ENCODE measurements around the gene CENPT.

The CENPT gene

DNA sequence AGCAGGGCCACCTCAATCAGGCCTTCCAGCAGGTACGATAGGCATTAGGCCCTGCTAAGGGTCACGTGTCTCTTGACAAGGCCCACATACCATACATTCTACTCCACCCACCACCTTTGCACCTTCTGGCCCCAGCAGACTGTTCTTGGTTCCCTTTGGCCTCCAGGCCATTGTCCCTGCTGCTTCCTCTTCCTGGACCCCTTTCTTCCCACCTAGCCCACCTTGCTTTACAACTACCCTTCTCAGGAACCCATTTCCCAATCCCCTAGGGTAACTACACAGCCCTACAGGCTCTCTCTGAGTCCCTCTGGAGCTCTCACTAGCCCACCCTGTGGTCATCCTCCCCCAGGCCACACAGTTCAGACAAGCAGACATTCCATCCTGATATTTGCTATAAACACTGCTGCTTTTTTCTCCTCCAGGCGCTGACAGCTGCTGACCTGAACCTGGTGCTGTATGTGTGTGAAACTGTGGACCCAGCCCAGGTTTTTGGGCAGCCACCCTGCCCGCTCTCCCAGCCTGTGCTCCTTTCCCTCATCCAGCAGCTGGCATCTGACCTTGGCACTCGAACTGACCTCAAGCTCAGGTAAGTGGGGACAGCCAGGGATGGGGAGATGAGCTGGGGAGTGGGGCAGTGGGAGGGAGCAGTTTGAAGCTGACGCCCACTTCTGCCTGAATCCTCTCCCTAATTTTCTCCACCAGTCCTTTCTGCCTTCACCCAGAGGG lies 35.8 kb upstream of the CENPT start:
- no peak for DNase-seq
- Histone ChIP-seq H3K36me3 (ENCODE audit: control insufficient read depth in 4 of 4, insufficient read depth in 4 of 4, low read length in 3 of 4) (peaks cover 10 to 81% (median 67%) of the 10 kb centered on the region in 4 experiments), H3K27ac (ENCODE audit: insufficient read depth in 1 of 2, low read depth in 1 of 2, low read length in 2 of 2, poor library complexity in 1 of 2, severe bottlenecking in 2 of 2) (no peak overlapping the region), H3K4me1 (ENCODE audit: control extremely low read depth in 1 of 4, control insufficient read depth in 4 of 4, insufficient read depth in 4 of 4, low read length in 3 of 4) (no peaks in the 10 kb centered on the region), H3K9me3 (ENCODE audit: control extremely low read depth in 1 of 5, control insufficient read depth in 4 of 5, insufficient read depth in 2 of 5, low read depth in 1 of 5, low read length in 4 of 5) (no peaks in the 10 kb centered on the region), H3K4me3 (ENCODE audit: control insufficient read depth in 1 of 7, extremely low read depth in 1 of 7, insufficient read depth in 4 of 7, low read depth in 2 of 7, low read length in 6 of 7) (no peak overlapping the region), H3K27me3 (replicated peaks in 2 of 5; ENCODE audit: control insufficient read depth in 4 of 5, insufficient read depth in 5 of 5, low read length in 4 of 5) (no peaks in the 10 kb centered on the region)
- 92% methylated on average over 3 of the region's 6 CpGs for WGBS (ENCODE audit: insufficient coverage)
- CTCF ChIA-PET: interaction anchor here (0.7 to 20.3 kb wide), 28 partner anchors 7 to 347 kb away, joined by 3 to 359 read pairs (median 6); partner anchors contain the start of genes CTRL, PSMB10 and RANBP10
- POLR2A ChIA-PET: interaction anchor here (0.8 to 0.9 kb wide), 2 partner anchors 16 to 52 kb away, joined by 3 to 4 read pairs; no protein-coding TSS in a partner anchor

DNA sequence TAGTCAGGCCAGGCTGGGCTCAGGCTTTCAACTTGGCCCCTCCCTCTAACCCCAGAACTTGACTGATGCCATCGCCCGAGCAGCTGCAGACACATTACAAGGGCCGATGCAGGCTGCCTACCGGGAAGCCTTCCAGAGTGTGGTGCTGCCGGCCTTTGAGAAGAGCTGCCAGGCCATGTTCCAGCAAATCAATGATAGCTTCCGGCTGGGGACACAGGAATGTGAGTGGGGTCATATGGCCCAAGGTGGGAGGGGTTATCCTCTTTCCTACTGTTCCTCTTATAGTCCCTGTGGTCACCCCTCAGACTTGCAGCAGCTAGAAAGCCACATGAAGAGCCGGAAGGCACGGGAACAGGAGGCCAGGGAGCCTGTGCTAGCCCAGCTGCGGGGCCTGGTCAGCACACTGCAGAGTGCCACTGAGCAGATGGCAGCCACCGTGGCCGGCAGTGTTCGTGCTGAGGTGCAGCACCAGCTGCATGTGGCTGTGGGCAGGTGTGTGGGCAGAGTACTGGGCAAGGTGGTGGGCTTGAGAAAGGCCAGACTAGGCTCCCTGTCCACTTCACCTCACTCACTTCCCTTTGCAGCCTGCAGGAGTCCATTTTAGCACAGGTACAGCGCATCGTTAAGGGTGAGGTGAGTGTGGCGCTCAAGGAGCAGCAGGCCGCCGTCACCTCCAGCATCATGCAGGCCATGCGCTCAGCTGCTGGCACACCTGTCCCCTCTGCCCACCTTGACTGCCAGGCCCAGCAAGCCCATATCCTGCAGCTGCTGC lies 35.1 kb upstream of the CENPT start:
- no peak overlapping the region for H3K4me3 ChIP-seq (ENCODE audit: control insufficient read depth in 1 of 7, extremely low read depth in 1 of 7, insufficient read depth in 4 of 7, low read depth in 2 of 7, low read length in 6 of 7)
- POLR2A ChIA-PET: interaction anchor here (0.9 kb wide), 1 partner anchor 17 kb away, joined by 4 read pairs; no protein-coding TSS in a partner anchor
- H3K27me3 ChIP-seq (replicated peaks in 2 of 5; ENCODE audit: control insufficient read depth in 4 of 5, insufficient read depth in 5 of 5, low read length in 4 of 5): no peaks in the 10 kb centered on the region
- CTCF ChIA-PET: interaction anchor here (0.6 to 20.3 kb wide), 20 partner anchors 8 to 346 kb away, joined by 3 to 359 read pairs (median 4); partner anchors contain the start of genes CTRL, EDC4 and PSMB10
- H3K4me1 ChIP-seq (ENCODE audit: control extremely low read depth in 1 of 4, control insufficient read depth in 4 of 4, insufficient read depth in 4 of 4, low read length in 3 of 4): no peaks in the 10 kb centered on the region
- H3K9me3 ChIP-seq (ENCODE audit: control extremely low read depth in 1 of 5, control insufficient read depth in 4 of 5, insufficient read depth in 2 of 5, low read depth in 1 of 5, low read length in 4 of 5): no peaks in the 10 kb centered on the region
- WGBS (ENCODE audit: insufficient coverage): 95% methylated on average over 18 of the region's 18 CpGs
- peaks cover 12 to 89% (median 74%) of the 10 kb centered on the region in 4 experiments for H3K36me3 ChIP-seq (ENCODE audit: control insufficient read depth in 4 of 4, insufficient read depth in 4 of 4, low read length in 3 of 4)
- no peak for DNase-seq
- H3K27ac ChIP-seq (ENCODE audit: insufficient read depth in 1 of 2, low read depth in 1 of 2, low read length in 2 of 2, poor library complexity in 1 of 2, severe bottlenecking in 2 of 2): no peak overlapping the region

DNA sequence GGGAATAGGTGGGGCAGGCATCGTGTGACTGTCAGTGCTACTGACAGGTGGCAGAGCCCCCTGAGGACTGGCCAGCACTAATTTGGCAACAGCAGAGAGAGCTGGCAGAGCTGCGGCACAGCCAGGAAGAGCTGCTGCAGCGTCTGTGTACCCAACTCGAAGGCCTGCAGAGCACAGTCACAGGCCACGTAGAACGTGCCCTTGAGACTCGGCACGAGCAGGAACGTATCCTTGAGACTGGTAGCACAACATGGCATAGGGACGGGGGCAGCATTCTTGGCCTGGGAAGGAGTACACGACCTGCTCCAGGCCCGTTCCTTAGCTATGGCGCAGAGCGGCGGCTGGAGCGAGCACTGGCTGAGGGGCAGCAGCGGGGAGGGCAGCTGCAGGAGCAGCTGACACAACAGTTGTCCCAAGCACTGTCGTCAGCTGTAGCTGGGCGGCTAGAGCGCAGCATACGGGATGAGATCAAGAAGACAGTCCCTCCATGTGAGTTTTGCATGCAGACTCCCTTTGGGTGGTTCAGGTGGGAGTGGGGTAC lies 34.2 kb upstream of the CENPT start:
- no peak overlapping the region for H3K4me3 ChIP-seq (ENCODE audit: control insufficient read depth in 1 of 7, extremely low read depth in 1 of 7, insufficient read depth in 4 of 7, low read depth in 2 of 7, low read length in 6 of 7)
- ChIA-PET POLR2A (no interaction called here), CTCF (interaction anchor here (0.7 to 20.3 kb wide), 14 partner anchors 9 to 347 kb away, joined by 3 to 359 read pairs (median 4); partner anchors contain the start of genes CTRL, EDC4 and PSMB10)
- no peaks in the 10 kb centered on the region for H3K9me3 ChIP-seq (ENCODE audit: control extremely low read depth in 1 of 5, control insufficient read depth in 4 of 5, insufficient read depth in 2 of 5, low read depth in 1 of 5, low read length in 4 of 5)
- 98% methylated on average over 18 of the region's 21 CpGs for WGBS (ENCODE audit: insufficient coverage)
- H3K27me3 ChIP-seq (replicated peaks in 2 of 5; ENCODE audit: control insufficient read depth in 4 of 5, insufficient read depth in 5 of 5, low read length in 4 of 5): no peaks in the 10 kb centered on the region
- H3K27ac ChIP-seq (ENCODE audit: insufficient read depth in 1 of 2, low read depth in 1 of 2, low read length in 2 of 2, poor library complexity in 1 of 2, severe bottlenecking in 2 of 2): no peak overlapping the region
- peaks cover 17 to 94% (median 82%) of the 10 kb centered on the region in 4 experiments for H3K36me3 ChIP-seq (ENCODE audit: control insufficient read depth in 4 of 4, insufficient read depth in 4 of 4, low read length in 3 of 4)
- no peaks in the 10 kb centered on the region for H3K4me1 ChIP-seq (ENCODE audit: control extremely low read depth in 1 of 4, control insufficient read depth in 4 of 4, insufficient read depth in 4 of 4, low read length in 3 of 4)
- DNase-seq: no peak

DNA sequence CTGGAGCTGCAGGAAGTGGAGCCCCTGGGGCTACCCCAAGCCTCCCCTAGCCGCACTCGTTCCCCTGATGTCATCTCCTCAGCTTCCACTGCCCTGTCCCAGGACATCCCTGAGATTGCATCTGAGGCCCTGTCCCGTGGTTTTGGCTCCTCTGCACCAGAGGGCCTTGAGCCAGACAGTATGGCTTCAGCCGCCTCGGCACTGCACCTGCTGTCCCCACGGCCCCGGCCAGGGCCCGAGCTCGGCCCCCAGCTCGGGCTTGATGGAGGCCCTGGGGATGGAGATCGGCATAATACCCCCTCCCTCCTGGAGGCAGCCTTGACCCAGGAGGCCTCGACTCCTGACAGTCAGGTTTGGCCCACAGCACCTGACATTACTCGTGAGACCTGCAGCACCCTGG lies 33.1 kb upstream of the CENPT start:
- no peak for DNase-seq
- H3K4me3 ChIP-seq (ENCODE audit: control insufficient read depth in 1 of 7, extremely low read depth in 1 of 7, insufficient read depth in 4 of 7, low read depth in 2 of 7, low read length in 6 of 7): no peak overlapping the region
- POLR2A ChIA-PET: no interaction called here
- peaks cover 0 to 3% (median 0%) of the 10 kb centered on the region in 4 experiments for H3K4me1 ChIP-seq (ENCODE audit: control extremely low read depth in 1 of 4, control insufficient read depth in 4 of 4, insufficient read depth in 4 of 4, low read length in 3 of 4)
- CTCF ChIA-PET: interaction anchor here (0.8 to 20.3 kb wide), 5 partner anchors 9 to 160 kb away, joined by 3 to 359 read pairs (median 5); partner anchors contain the start of genes CTRL and PSMB10
- no peaks in the 10 kb centered on the region for H3K27me3 ChIP-seq (replicated peaks in 2 of 5; ENCODE audit: control insufficient read depth in 4 of 5, insufficient read depth in 5 of 5, low read length in 4 of 5)
- 95% methylated on average over 13 of the region's 13 CpGs for WGBS (ENCODE audit: insufficient coverage)
- H3K27ac ChIP-seq (ENCODE audit: insufficient read depth in 1 of 2, low read depth in 1 of 2, low read length in 2 of 2, poor library complexity in 1 of 2, severe bottlenecking in 2 of 2): no peak overlapping the region
- no peaks in the 10 kb centered on the region for H3K9me3 ChIP-seq (ENCODE audit: control extremely low read depth in 1 of 5, control insufficient read depth in 4 of 5, insufficient read depth in 2 of 5, low read depth in 1 of 5, low read length in 4 of 5)
- H3K36me3 ChIP-seq (ENCODE audit: control insufficient read depth in 4 of 4, insufficient read depth in 4 of 4, low read length in 3 of 4): peaks cover 19 to 99% (median 86%) of the 10 kb centered on the region in 4 experiments

DNA sequence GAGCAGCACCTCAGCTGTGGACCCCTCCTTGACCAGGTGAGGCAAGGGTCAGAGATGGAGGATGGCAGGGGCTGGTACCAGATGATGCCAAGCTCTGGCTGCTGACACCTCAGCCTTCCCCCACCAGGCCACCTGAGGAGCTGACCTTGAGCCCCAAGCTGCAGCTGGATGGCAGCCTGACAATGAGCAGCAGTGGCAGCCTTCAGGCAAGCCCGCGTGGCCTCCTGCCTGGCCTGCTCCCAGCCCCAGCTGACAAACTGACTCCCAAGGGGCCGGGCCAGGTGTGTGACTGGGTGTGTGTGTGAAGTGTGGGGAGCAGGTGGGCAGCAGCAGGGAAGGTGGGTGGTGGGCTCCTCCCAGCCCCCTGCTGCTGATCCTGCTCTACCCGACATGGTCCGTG lies 32.4 kb upstream of the CENPT start:
- peaks cover 0 to 5% (median 0%) of the 10 kb centered on the region in 4 experiments for H3K4me1 ChIP-seq (ENCODE audit: control extremely low read depth in 1 of 4, control insufficient read depth in 4 of 4, insufficient read depth in 4 of 4, low read length in 3 of 4)
- ChIA-PET CTCF (interaction anchor here (0.7 to 20.3 kb wide), 5 partner anchors 8 to 212 kb away, joined by 3 to 359 read pairs (median 3); partner anchors contain the start of genes CTRL and PSMB10), POLR2A (no interaction called here)
- H3K27me3 ChIP-seq (replicated peaks in 2 of 5; ENCODE audit: control insufficient read depth in 4 of 5, insufficient read depth in 5 of 5, low read length in 4 of 5): no peaks in the 10 kb centered on the region
- no peaks in the 10 kb centered on the region for H3K9me3 ChIP-seq (ENCODE audit: control extremely low read depth in 1 of 5, control insufficient read depth in 4 of 5, insufficient read depth in 2 of 5, low read depth in 1 of 5, low read length in 4 of 5)
- no peak overlapping the region for H3K27ac ChIP-seq (ENCODE audit: insufficient read depth in 1 of 2, low read depth in 1 of 2, low read length in 2 of 2, poor library complexity in 1 of 2, severe bottlenecking in 2 of 2)
- H3K4me3 ChIP-seq (ENCODE audit: control insufficient read depth in 1 of 7, extremely low read depth in 1 of 7, insufficient read depth in 4 of 7, low read depth in 2 of 7, low read length in 6 of 7): no peak overlapping the region
- peaks cover 19 to 97% (median 84%) of the 10 kb centered on the region in 4 experiments for H3K36me3 ChIP-seq (ENCODE audit: control insufficient read depth in 4 of 4, insufficient read depth in 4 of 4, low read length in 3 of 4)
- WGBS (ENCODE audit: insufficient coverage): 96% methylated on average over 3 of the region's 5 CpGs
- no peak for DNase-seq

DNA sequence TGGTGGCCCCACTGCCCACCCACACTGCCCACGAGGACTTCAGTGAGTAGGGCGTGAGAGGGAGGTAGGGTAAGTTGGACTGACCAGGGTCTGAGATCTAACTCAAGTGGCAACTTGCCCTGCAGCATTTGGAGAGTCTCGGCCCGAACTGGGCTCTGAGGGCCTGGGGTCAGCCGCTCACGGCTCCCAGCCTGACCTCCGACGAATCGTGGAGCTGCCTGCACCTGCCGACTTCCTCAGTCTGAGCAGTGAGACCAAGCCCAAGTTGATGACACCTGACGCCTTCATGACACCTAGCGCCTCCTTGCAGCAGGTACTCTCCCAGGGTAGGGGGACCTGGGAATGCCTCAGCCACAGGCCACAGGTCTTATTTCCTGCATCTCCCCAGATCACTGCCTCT lies 32.0 kb upstream of the CENPT start:
- no peaks in the 10 kb centered on the region for H3K9me3 ChIP-seq (ENCODE audit: control extremely low read depth in 1 of 5, control insufficient read depth in 4 of 5, insufficient read depth in 2 of 5, low read depth in 1 of 5, low read length in 4 of 5)
- H3K36me3 ChIP-seq (ENCODE audit: control insufficient read depth in 4 of 4, insufficient read depth in 4 of 4, low read length in 3 of 4): peaks cover 19 to 93% (median 79%) of the 10 kb centered on the region in 4 experiments
- ChIA-PET CTCF (interaction anchor here (0.7 to 20.3 kb wide), 7 partner anchors 8 to 212 kb away, joined by 3 to 359 read pairs (median 3); partner anchors contain the start of genes CTRL and PSMB10), POLR2A (no interaction called here)
- no peak overlapping the region for H3K27ac ChIP-seq (ENCODE audit: insufficient read depth in 1 of 2, low read depth in 1 of 2, low read length in 2 of 2, poor library complexity in 1 of 2, severe bottlenecking in 2 of 2)
- no peak overlapping the region for H3K4me3 ChIP-seq (ENCODE audit: control insufficient read depth in 1 of 7, extremely low read depth in 1 of 7, insufficient read depth in 4 of 7, low read depth in 2 of 7, low read length in 6 of 7)
- no peak for DNase-seq
- H3K4me1 ChIP-seq (ENCODE audit: control extremely low read depth in 1 of 4, control insufficient read depth in 4 of 4, insufficient read depth in 4 of 4, low read length in 3 of 4): peaks cover 0 to 9% (median 3%) of the 10 kb centered on the region in 4 experiments
- no peaks in the 10 kb centered on the region for H3K27me3 ChIP-seq (replicated peaks in 2 of 5; ENCODE audit: control insufficient read depth in 4 of 5, insufficient read depth in 5 of 5, low read length in 4 of 5)
- 96% methylated on average over 12 of the region's 12 CpGs for WGBS (ENCODE audit: insufficient coverage)
